HCT116 (cell line): Measurements from ENCODE around the gene IRAK2.

Experiments used
- CEBPB ChIP-seq: IDR thresholded peaks from 2 replicates; pipeline ENCODE4 v1.6.1; 2012; ENCODE audit warnings: low read depth
- EZH2 ChIP-seq: fragments of 200-600 bp; sonication (generic); IDR thresholded peaks from 2 replicates; pipeline ENCODE4 v1.6.1; 2017; ENCODE audit warnings: antibody characterized with exemption, mixed run types
- POLR2A ChIP-seq: IDR thresholded peaks from 2 replicates; pipeline ENCODE4 v1.7.0; 2011; ENCODE audit warnings: borderline replicate concordance; ENCODE audit not compliant: insufficient read depth, insufficient read length; ENCODE audit errors: extremely low read depth
- POLR2AphosphoS5 ChIP-seq: IDR thresholded peaks from 2 replicates; pipeline ENCODE4 v1.6.1; 2011; ENCODE audit warnings: mild to moderate bottlenecking, low read depth, low read length, moderate library complexity
- ZNF274 ChIP-seq: fragments of 200-500 bp; sonication (Bioruptor generic); IDR thresholded peaks from 2 replicates; pipeline ENCODE4 v1.6.1; 2014; ENCODE audit warnings: mild to moderate bottlenecking, low read depth, low read length, inconsistent platforms
- TF ChIP-seq, protein P1 (sequence below), 3 experiments: fragments of 200-600 bp in 1 of 3; sonication (generic) in 1 of 3; IDR thresholded peaks in 2 of 3; conservative IDR thresholded peaks in 1 of 3; 2 replicates each; pipeline ENCODE4 v1.5.1; 2012 to 2017; ENCODE audit warnings: low read depth in 2 of 3, low read length in 2 of 3, antibody characterized with exemption in 1 of 3, borderline replicate concordance in 1 of 3, control low read depth in 1 of 3, mild to moderate bottlenecking in 1 of 3, mixed read lengths in 1 of 3, mixed run types in 1 of 3, moderate library complexity in 1 of 3; ENCODE audit not compliant: insufficient read depth in 1 of 3

GRCh38 chr3:10178892-10179291, 14.2 kb downstream of the IRAK2 start:
- TF ChIP-seq EZH2 = no peak
- TF ChIP-seq, protein P1, sequence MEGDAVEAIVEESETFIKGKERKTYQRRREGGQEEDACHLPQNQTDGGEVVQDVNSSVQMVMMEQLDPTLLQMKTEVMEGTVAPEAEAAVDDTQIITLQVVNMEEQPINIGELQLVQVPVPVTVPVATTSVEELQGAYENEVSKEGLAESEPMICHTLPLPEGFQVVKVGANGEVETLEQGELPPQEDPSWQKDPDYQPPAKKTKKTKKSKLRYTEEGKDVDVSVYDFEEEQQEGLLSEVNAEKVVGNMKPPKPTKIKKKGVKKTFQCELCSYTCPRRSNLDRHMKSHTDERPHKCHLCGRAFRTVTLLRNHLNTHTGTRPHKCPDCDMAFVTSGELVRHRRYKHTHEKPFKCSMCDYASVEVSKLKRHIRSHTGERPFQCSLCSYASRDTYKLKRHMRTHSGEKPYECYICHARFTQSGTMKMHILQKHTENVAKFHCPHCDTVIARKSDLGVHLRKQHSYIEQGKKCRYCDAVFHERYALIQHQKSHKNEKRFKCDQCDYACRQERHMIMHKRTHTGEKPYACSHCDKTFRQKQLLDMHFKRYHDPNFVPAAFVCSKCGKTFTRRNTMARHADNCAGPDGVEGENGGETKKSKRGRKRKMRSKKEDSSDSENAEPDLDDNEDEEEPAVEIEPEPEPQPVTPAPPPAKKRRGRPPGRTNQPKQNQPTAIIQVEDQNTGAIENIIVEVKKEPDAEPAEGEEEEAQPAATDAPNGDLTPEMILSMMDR (IDR thresholded peaks at IDR 0.05 in 2 of 3, conservative IDR thresholded peaks at IDR 0.05 in 1 of 3; ENCODE audit: borderline replicate concordance in 1 of 3, insufficient read depth in 1 of 3, low read depth in 2 of 3, low read length in 2 of 3) = no peak
- no peak for TF ChIP-seq POLR2AphosphoS5
- no peak for TF ChIP-seq CEBPB
- TF ChIP-seq ZNF274 = no peak
- TF ChIP-seq POLR2A = no peak
